K562 (cell line): Measurements from ENCODE around the gene ERGIC1. TPM values are rescaled to one million over a fixed set of nuclear protein-coding genes. Genes with fewer than 3 reads are reported as not detected.

ENCODE experiments used
- ATAC-seq: fragments of 200-7000 bp; cut with Tn5 transposase; 3 replicates; pipeline ENCODE4 v1.9.1; 2020; ENCODE audit warnings: moderate library complexity
- BruUV-seq: library from RNA; stranded (reverse); fragments of 400-500 nt; replicated peaks from 2 replicates; lab custom pipeline; 2021; lab: Mats Ljungman, UMichigan
- CTCF ChIA-PET: fragments of 300-600 bp; formaldehyde crosslinking; extraction: SDS; loops from one replicate; lab custom pipeline; 2021; ENCODE audit warnings: low intra/inter-chr PET ratio; lab: Yijun Ruan, JAX
- POLR2A ChIA-PET: fragments of 300-600, 350-650 bp; sonication (Branson Sonifier 250); formaldehyde crosslinking; extraction: SDS; loops from one replicate; lab custom pipeline; 2021; ENCODE audit warnings: antibody characterized with exemption, inconsistent platforms; lab: Yijun Ruan, JAX
- DNase-seq, 4 experiments: peaks; one replicate each; pipeline versions ENCODE4 v3.0.0 to v3.0.0-alpha.2; 2011 to 2018; ENCODE audit warnings: low spot score in 3 of 4, mixed read lengths in 3 of 4; ENCODE audit errors: extremely low read depth in 1 of 4
- FAIRE-seq: peaks from 2 replicates; lab custom pipeline; 2011; peaks lifted over from hg19 to GRCh38; lab: Jason Lieb, UNC
- H2AFZ ChIP-seq: 2 replicates; pipeline ENCODE4 v1.6.0; 2011; ENCODE audit warnings: low read depth, low read length, control low read depth, inconsistent platforms
- H3K27ac ChIP-seq: fragments of 200-600 bp; 3 replicates; pipeline ENCODE4 v1.8.0; 2011; ENCODE audit warnings: low read depth, mild to moderate bottlenecking, control low read depth, inconsistent platforms, low read length, moderate library complexity, mixed read lengths; ENCODE audit errors: extremely low read depth
- H3K27me3 ChIP-seq, 2 experiments: fragments of 300-600 bp in 1 of 2; 2 replicates in 1 of 2; 3 replicates in 1 of 2; pipeline versions ENCODE4 v1.6.0 to v1.8.0; 2011; ENCODE audit warnings: inconsistent platforms in 2 of 2, low read length in 2 of 2, mild to moderate bottlenecking in 1 of 2, mixed read lengths in 1 of 2, moderate library complexity in 1 of 2; ENCODE audit not compliant: control insufficient read depth in 2 of 2, insufficient read depth in 2 of 2
- H3K36me3 ChIP-seq: fragments of 300-600 bp; 3 replicates; pipeline ENCODE4 v1.8.0; 2011; ENCODE audit warnings: mild to moderate bottlenecking, low read length, inconsistent platforms; ENCODE audit not compliant: control insufficient read depth, insufficient read depth
- H3K4me1 ChIP-seq, 2 experiments: fragments of 200-600 bp in 1 of 2; replicated peaks in 1 of 2; 2 replicates in 1 of 2; 3 replicates in 1 of 2; pipeline versions ENCODE4 v1.5.1 to v1.8.0; 2011; ENCODE audit warnings: inconsistent platforms in 2 of 2, low read length in 2 of 2, mild to moderate bottlenecking in 1 of 2, mixed read lengths in 1 of 2, moderate library complexity in 1 of 2; ENCODE audit not compliant: control insufficient read depth in 2 of 2, insufficient read depth in 2 of 2
- H3K4me2 ChIP-seq: 2 replicates; pipeline ENCODE4 v1.6.1; 2011; ENCODE audit warnings: low read length, control low read depth, inconsistent platforms, mixed read lengths; ENCODE audit not compliant: insufficient read depth
- H3K4me3 ChIP-seq: fragments of 200-600 bp; sonication (generic), shearing (Covaris generic); 2 replicates; pipeline ENCODE4 v1.5.1; 2016; ENCODE audit warnings: control low read depth, inconsistent platforms
- H3K79me2 ChIP-seq: fragments of 200-600 bp; 3 replicates; pipeline ENCODE4 v1.8.0; 2011; ENCODE audit warnings: low read length, inconsistent platforms; ENCODE audit not compliant: control insufficient read depth, insufficient read depth
- H3K9ac ChIP-seq, 2 experiments: 2 replicates each; pipeline versions ENCODE4 v1.6.0 to v1.6.1; 2011; ENCODE audit warnings: low read depth in 2 of 2, low read length in 2 of 2, control low read depth in 1 of 2, inconsistent platforms in 1 of 2, mild to moderate bottlenecking in 1 of 2, mixed read lengths in 1 of 2; ENCODE audit not compliant: insufficient read depth in 1 of 2
- H3K9me1 ChIP-seq: one replicate; pipeline ENCODE4 v1.6.0; 2011; ENCODE audit warnings: inconsistent platforms, mild to moderate bottlenecking, low read length, moderate library complexity; ENCODE audit not compliant: control insufficient read depth, insufficient read depth
- H3K9me3 ChIP-seq: replicated peaks from 2 replicates; pipeline ENCODE4 v1.5.1; 2011; ENCODE audit warnings: low read depth, low read length, inconsistent platforms; ENCODE audit not compliant: control insufficient read depth, insufficient read depth
- H4K20me1 ChIP-seq: replicated peaks from 2 replicates; pipeline ENCODE4 v1.6.1; 2011; ENCODE audit warnings: low read length, inconsistent platforms, mixed read lengths; ENCODE audit not compliant: control insufficient read depth, insufficient read depth
- CREB3L1 ChIP-seq: fragments of 450-650 bp; IDR thresholded peaks from 2 replicates; pipeline ENCODE4 v1.6.1; 2014; ENCODE audit warnings: low read depth, mild to moderate bottlenecking, moderate library complexity, borderline replicate concordance
- EGR1 ChIP-seq: fragments of 450-650 bp; conservative IDR thresholded peaks from 2 replicates; pipeline ENCODE4 v1.6.1; 2017; ENCODE audit warnings: mild to moderate bottlenecking
- FOXP4 ChIP-seq: sonication (generic); formaldehyde crosslinking; IDR thresholded peaks from 2 replicates; pipeline ENCODE4 v1.8.0; 2022; ENCODE audit warnings: mild to moderate bottlenecking, missing genetic modification reagents, borderline replicate concordance
- NFE2L1 ChIP-seq: fragments of 450-650 bp; IDR thresholded peaks from 2 replicates; pipeline ENCODE4 v1.6.1; 2016; ENCODE audit warnings: missing genetic modification characterization, low read depth, mild to moderate bottlenecking, missing compliant biosample characterization, moderate library complexity, borderline replicate concordance
- SMARCA5 ChIP-seq: fragments of 450-650 bp; IDR thresholded peaks from 2 replicates; pipeline ENCODE4 v1.6.1; 2016
- TCF3 ChIP-seq: sonication (generic); formaldehyde crosslinking; IDR thresholded peaks from 2 replicates; pipeline ENCODE4 v1.4.0; 2020; ENCODE audit warnings: mild to moderate bottlenecking, missing genetic modification reagents
- VEZF1 ChIP-seq: fragments of 200-800 bp; sonication (Bioruptor generic); IDR thresholded peaks from 2 replicates; pipeline ENCODE4 v1.6.1; 2017; ENCODE audit warnings: missing genetic modification characterization, missing compliant biosample characterization
- XRCC4 ChIP-seq: IDR thresholded peaks from one replicate; pipeline ENCODE4 v1.6.1; 2011; ENCODE audit not compliant: insufficient read depth, insufficient read length; ENCODE audit errors: extremely low read depth
- ZNF778 ChIP-seq: fragments of 450-650 bp; formaldehyde crosslinking; IDR thresholded peaks from 2 replicates; pipeline ENCODE4 v1.4.0; 2020; ENCODE audit warnings: mild to moderate bottlenecking, moderate library complexity
- WGBS: fragments of 100-300 bp; shearing (Covaris generic); methylation state at CpG from one replicate; pipeline ENCODE4 v1.1.6; 2016; ENCODE audit warnings: low coverage, mixed read lengths; ENCODE audit not compliant: insufficient coverage; ENCODE audit errors: missing lambda C conversion rate; 5-methylcytosine and 5-hydroxymethylcytosine counted together
- in situ Hi-C: fragments of 300-500 bp; cut with MboI; formaldehyde crosslinking; loops from 4 replicates; pipeline ENCODE4 v1.15.0; 2018; ENCODE audit warnings: inconsistent platforms, mixed read lengths
- intact Hi-C: fragments of 100-400 bp; cut with micrococcal nuclease; formaldehyde crosslinking; loops from 2 replicates; pipeline ENCODE4 v1.14.2; 2022
- polyA plus RNA-seq, 8 experiments: library from polyadenylated mRNA; depleted of rRNA in 4 of 8; stranded (reverse) in 5 of 8; unstranded in 3 of 8; fragments of >200 nt; fragmentation: Nextera tagmentation in 2 of 8; fragmentation: Illumina TruSeq in 1 of 8; extraction: Ambion mirVana in 2 of 8; extraction: Trizol in 1 of 8; gene quantifications; 2 replicates each; pipeline versions ENCODE4 v1.2.1 to v1.2.3, GENCODE V29; 2011 to 2014; ENCODE audit warnings: inconsistent platforms in 1 of 8, missing spikeins in 1 of 8
- total RNA-seq, 7 experiments: library from RNA; depleted of rRNA in 6 of 7; stranded (reverse); fragments of >200 nt in 6 of 7; fragmentation: Illumina TruSeq in 2 of 7; extraction: Trizol in 2 of 7; gene quantifications; 2 replicates each; pipeline versions ENCODE4 v1.2.1 to v1.2.3, GENCODE V29; 2011 to 2021; ENCODE audit warnings: low replicate concordance in 1 of 7

Gene ERGIC1
- total and polyA plus RNA-seq, 9 of the 15 experiments (the other 6 are each of a cell fraction or from before 2014, with no cell fraction given): 5.5 to 68.4 (median 36.4) TPM

- Histone ChIP-seq H3K79me2 (no peaks in the 10 kb centered on the region), H3K4me2 (no peak overlapping the region), H3K27ac (peak overlapping the region; percentile 48; the same call in 1 of the 3 replicates), H3K36me3 (peaks cover 14% of the 10 kb centered on the region; the same call in 1 of the 3 replicates), H3K27me3 (no peaks in the 10 kb centered on the region), H3K4me3 (no peak overlapping the region), H3K9ac (peak overlapping the region in 1 of 2 experiments; percentile 23; a peak in 1 of 4 replicates), H4K20me1 (no peaks in the 10 kb centered on the region), H3K4me1 (peaks cover 7 to 12% of the 10 kb centered on the region in 2 experiments), H2AFZ (no peak overlapping the region), H3K9me3 (no peaks in the 10 kb centered on the region), H3K9me1 (no peaks in the 10 kb centered on the region)
- ChIA-PET CTCF (no interaction called here), POLR2A (no interaction called here)
- no peak for DNase-seq
- WGBS: 85% methylated on average over 11 of the region's 11 CpGs
- BruUV-seq: no TSS peak
- peak; percentile 70 for FAIRE-seq
- no peak for ATAC-seq
- no peak for TF ChIP-seq XRCC4
- in situ Hi-C loops (loop anchor here (10.0 kb wide), 1 partner anchor 458 kb away; no protein-coding TSS in a partner anchor), intact Hi-C loops (no loop called here)
Observed at GRCh38 chr5:172942556-172942955, 108.5 kb downstream of the ERGIC1 start.

GRCh38 chr5:172943283-172943841, 109.3 kb downstream of the ERGIC1 start:
- Histone ChIP-seq H3K4me3 (no peak overlapping the region), H3K9me3 (no peaks in the 10 kb centered on the region), H3K4me1 (peaks cover 7 to 12% of the 10 kb centered on the region in 2 experiments), H3K9me1 (no peaks in the 10 kb centered on the region), H4K20me1 (no peaks in the 10 kb centered on the region), H3K9ac (peak overlapping the region in 1 of 2 experiments; percentile 62; a peak in 1 of 4 replicates), H3K27me3 (no peaks in the 10 kb centered on the region), H3K27ac (no peak overlapping the region), H3K4me2 (no peak overlapping the region), H3K79me2 (no peaks in the 10 kb centered on the region), H3K36me3 (peaks cover 11% of the 10 kb centered on the region; the same call in 1 of the 3 replicates), H2AFZ (peak overlapping the region; percentile 12; the same call in 1 of the 2 replicates)
- CTCF ChIA-PET: no interaction called here
- ATAC-seq (peak; percentile 90), DNase-seq (peak; percentile 70 to 81 (median 75)), FAIRE-seq (peak; percentile 89)
- WGBS: 41% methylated on average over 16 of the region's 18 CpGs
- BruUV-seq: no TSS peak
- POLR2A ChIA-PET: interaction anchor here (0.9 to 1.0 kb wide), 3 partner anchors 9 to 41 kb away, joined by 3 read pairs; partner anchors contain the start of gene ATP6V0E1
- in situ Hi-C loops (loop anchor here (10.0 kb wide), 1 partner anchor 459 kb away; no protein-coding TSS in a partner anchor), intact Hi-C loops (no loop called here)
- TF ChIP-seq TCF3 (CRISPR knock-in tag) (peak; percentile 40; the same call in 1 of the 2 replicates), FOXP4 (CRISPR knock-in tag) (no peak), VEZF1 (CRISPR knock-in tag) (peak; percentile 71), EGR1 (peak; percentile 50; the same call in 1 of the 2 replicates), CREB3L1 (no peak), SMARCA5 (peak; percentile 82), ZNF778 (CRISPR knock-in tag) (no peak), NFE2L1 (no peak)
